Right kidney (tissue), 1 donor: ENCODE measurements around the gene SLC39A13.

Source experiments
- DNase-seq: peaks from one replicate; pipeline ENCODE4 v3.0.0-alpha.2; 2016

Gene SLC39A13

DNA sequence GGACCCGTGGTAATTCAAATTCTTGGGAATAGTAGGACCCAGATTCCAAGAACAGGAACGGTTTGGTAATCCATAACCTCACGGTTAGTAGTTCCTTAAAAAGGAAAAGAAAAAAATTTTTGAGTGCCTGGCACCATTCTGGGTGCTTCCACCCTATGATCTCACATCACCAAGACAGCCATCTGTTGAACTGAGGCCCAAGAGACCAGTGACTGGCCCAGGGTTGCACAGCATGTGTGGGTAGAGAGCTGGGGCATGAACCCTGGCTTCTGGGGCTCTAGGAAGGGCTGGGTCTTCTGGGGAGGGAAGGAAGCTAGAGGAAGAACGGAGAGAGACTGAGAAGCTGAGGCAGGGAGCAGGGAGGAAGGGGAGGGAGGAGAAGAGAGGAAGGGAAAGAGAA, 25.3 kb upstream of the SLC39A13 start:
- no peak for DNase-seq

DNA sequence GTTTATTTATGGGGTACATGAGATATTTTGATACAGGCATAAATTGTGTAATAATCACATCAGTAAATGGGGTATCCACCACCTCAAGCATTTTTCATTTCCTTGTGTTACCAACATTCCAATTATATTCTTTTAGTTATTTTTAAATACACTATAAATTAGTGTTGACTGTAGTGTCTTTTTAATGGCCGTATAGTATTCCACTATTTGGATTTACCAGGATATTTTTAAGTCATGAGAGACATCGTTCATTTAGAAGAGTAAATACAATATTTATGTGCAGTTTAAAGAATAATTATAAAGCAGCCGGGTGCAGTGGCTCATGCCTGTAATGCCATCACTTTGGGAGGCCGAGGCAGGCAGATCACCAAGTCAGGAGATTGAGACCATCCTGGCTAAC, 23.9 kb upstream of the SLC39A13 start:
- DNase-seq = no peak

DNA sequence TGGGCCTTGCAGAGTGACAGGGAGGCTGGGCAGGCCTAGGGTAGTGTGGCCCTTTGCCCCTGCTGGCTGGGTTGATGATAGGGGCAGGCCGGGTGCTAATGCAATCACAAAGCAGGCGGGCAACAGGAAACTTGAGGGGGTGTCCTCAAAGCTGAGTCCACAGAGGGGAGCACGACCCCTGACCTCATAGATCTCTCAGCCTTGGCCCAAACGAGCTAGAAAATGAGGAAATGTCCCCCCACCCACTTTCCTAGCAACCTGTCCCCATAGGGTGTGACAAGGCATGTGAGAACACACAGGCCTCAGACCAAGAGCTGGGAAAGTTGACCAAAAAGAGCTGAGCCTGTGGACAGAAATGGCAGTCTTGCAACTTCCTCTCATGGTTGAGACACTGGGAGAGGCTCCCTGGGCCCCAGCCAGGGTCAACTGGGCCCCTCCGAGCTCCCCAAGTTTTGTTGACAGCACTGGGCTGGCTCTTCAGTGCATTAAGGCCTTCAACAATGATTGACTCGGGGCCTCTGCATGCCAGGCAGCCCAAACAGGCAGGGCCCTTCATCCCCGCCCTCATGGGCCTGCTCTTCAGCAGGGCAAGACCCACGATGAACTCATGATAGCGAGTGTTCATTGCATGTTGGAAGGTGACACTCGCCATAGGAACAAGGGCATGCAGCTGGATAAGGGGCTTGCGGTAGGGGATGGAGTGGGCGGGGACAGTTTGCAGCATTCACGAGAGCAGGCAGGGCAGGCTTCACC, 20.3 kb upstream of the SLC39A13 start:
- no peak for DNase-seq

DNA sequence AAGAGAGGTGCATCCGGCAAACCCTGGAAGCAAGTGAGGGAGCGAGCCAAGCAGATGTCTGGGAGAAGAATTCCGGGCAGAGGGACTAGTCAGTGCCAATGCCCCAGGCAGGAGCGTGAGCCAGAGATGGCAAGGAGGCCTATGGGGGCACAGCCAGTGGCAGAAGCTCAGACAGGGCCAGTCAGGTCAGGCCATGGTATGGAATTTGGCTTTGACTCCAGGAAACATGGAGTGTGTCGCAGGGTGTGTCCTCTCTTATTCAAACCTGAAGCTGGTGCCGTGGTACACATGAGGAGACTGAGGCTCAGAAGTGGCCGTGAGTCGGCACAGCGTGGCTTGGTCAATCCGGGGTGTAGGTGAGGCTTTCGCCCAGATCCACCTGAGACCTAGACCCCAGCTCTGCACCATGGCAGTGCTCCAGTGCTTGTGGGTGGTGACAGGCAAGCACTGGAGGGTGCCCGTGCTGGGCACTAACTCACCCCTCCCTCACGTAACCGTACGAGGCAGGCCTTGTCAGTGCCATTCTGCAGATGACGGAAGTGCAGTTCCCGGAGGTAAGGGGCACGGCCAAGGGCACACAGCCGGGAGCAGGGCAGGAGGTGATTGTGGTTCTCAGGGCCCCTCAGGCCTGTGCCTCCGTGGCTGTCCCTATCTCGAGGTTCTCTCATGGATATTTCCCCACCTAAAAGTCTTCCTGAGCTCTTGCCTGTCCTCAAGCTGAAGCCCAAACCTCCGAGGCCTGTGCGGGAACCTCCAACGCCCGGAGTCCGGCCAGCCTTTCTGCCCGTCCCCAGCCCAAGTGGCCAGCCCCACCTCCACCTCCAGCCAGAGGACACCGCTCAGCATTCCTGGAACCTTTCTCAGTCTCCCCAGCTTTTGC, 19.5 kb upstream of the SLC39A13 start:
- no peak for DNase-seq

DNA sequence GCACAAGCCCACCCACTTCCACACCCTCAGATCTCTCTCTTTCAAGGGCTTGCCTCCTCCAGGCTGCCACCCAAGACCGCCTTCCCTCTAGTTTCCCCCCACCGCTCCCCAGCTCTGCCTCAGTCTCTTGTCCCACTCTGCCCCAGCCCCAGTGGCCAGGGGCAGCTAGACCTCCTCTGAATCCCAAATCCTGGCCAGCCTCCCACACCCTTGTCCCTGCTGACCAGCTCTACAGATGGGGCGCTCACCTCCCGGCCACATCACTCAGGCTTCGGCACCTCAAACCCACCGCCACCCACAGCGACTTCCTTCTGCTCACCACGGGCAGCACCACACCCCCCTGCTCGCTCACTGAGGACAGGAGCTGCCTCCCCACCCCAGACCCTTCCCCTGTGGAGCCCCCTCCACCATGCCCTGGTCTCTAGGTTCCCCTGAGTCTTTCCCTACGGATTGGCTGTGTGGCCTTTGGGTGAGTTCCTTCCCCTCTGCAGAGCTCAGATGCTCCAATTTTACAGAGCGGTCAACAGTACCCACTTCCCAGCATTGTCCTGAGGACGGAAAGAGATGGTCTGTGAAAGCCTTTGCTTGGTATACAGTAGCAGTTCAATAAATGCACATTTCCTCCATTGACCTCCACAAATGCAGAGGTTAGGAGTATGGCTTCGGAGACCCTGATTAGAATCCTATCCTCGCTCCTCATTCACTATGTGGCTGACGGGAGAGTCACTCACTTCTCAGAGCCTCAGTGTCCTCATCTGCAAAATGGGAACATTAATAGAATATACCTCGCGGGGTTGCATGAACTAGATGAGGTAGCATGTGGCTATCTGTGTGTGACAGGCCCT, 18.6 kb upstream of the SLC39A13 start:
- DNase-seq = no peak

DNA sequence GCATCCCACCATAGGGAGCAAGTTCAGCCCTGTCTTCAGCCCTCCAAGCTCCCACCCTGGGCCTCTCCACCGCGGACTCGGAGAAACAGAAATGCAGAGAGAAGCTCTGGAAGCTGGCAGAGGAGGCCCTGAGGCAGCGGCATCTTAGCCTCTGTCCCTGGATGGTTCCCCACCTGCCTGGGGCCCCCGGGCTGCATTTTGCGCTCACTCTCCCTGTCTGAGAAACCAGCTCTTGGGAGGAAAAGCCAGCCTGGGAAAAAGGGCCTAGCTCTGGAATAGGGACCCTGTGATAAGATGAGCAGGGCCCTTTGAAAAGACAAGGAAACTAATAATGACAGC, 18.0 kb upstream of the SLC39A13 start:
- DNase-seq = no peak

DNA sequence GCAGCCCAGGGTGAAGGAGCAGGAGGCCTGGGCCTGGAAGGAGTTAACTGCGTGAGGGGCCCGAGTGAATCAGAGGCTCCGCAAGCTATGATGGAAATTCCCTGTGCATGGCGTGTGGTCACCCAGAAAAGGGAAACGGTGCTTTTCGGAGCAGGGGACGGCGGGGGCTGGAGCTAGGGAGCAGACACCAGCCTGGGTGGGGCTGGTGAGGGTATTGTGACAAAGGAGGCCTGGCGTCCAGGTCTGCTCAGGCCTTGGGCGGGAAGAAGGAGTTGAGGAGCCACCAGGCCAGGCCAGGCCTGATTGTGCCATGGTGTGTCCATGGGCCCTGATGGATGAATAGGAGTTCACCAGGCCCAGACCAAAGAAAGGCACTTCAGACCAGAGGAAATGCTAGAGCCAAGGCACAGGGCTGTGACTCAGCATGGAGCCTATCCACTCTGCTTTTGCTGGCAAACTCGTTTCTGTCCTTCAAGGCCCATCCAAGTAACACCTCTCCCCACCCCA, 17.3 kb upstream of the SLC39A13 start:
- no peak for DNase-seq

DNA sequence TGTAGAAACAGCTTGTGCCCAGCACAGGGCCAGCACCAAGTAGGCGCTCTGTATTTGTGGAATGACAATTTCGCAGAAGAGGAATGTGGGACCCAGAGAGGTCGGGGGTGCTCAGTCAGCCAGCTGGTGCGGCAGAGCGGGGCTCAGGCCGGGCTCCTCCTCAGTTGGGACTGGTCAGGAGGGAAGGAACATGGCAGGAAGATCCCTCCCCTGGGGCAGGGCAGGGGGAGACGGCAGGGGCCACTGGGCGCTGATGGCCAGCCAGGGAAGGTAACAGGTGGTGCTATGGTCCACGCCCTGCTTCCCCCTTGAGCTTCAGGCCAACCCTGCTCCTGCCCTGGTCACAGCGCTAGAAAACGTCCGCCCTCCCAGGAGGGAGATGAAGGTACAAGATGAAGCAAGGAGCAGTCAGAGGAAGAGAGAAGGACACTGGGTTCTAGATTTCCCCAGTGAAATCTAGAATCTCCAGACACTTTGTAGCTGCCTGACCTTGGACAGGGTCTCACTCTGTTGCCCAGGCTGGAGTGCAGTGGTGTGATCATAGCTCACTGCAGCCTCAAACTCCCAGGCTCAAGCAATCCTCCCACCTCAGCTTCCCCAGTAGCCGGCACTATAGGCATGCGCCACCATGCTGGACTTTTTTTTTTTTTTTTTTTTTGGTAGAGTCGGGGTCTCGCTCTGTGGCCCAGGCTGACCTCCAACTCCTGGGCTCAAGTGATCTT, 16.5 kb upstream of the SLC39A13 start:
- DNase-seq = no peak

DNA sequence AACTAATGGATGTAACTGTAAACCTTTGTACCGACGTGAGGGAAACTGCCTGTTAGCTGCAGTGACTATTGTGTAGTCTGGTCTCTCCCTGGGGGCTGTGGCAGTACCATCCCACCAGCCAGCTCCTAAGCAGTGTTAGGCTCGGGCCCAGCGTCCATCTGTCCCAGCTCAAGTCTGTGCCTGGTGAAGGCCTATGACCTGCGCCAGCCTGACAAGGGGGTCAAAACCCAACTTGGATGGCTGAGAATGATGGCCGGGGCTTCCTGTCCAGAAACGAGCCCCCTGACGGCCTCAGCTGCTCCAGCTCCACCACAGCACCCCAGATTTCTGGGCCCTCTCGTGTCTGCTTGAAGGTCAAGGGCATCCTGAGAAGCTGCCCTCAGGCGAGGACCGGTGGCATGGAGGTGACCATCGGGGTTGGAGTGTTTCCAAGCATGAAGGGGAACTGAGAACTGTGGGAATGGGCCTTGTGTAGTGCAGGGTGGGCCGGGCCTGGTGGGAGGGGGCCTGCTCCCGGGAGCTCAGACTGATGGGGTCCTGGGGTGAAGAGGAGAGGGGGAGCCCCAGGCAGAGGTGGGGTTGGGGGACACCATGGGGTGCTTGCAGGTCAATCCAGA, 15.7 kb upstream of the SLC39A13 start:
- no peak for DNase-seq

DNA sequence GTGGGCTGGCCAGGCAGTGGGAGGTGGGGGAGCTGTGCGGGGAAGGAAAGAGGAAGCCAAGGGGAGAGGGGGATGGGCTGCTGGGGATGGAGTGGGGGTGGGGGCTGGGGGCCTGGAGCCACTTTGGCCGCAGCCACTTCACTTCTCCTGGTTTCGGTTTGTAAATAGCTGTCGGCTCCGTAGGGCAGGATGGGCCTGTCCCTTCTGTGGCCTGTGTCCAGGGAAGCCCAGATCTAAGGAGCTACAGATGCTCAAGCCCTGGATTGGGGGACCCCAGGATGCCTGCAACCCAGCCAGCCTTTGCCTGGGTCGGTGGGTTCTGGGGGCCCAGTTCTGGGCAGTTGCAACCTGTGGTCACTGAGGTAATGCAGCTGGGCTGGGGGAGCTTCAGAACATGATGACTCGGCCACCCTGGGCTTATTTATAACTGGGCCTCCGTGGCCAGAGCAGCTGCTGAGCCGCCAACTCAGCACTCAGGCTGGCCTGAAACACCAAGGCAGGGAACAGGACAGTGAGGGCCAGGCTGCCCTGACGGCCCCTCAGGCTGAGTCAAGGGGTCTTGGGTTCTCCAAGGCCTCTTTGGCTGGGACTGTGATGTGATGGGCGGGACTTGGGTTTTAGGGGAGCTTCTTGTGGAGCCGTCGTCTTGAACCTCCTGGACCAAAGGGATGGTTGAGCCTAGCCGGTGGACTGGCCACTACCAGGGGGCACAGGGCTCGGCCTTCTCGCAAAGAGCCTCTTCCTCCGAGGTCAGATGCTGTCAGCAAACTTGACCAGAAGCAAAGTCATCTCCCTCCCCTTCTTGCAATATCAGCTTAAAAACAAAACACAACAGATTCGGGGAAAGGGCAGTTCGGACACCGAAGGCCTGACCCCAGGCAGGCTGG, 15.0 kb upstream of the SLC39A13 start:
- DNase-seq = no peak

DNA sequence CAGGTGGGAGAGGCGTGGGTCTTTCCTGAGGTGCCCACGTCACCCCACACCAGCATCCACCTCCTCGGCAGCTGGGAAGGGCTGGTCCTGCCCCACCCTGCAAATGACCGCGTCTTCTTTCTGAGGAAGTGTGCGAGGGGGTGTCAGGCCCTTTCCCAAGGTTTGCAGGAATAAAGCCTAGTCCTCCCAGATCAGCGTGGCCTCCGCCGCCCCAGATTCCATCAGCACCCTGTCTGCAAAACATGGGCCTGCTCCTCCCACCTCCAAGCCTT, 14.4 kb upstream of the SLC39A13 start:
- DNase-seq = no peak

DNA sequence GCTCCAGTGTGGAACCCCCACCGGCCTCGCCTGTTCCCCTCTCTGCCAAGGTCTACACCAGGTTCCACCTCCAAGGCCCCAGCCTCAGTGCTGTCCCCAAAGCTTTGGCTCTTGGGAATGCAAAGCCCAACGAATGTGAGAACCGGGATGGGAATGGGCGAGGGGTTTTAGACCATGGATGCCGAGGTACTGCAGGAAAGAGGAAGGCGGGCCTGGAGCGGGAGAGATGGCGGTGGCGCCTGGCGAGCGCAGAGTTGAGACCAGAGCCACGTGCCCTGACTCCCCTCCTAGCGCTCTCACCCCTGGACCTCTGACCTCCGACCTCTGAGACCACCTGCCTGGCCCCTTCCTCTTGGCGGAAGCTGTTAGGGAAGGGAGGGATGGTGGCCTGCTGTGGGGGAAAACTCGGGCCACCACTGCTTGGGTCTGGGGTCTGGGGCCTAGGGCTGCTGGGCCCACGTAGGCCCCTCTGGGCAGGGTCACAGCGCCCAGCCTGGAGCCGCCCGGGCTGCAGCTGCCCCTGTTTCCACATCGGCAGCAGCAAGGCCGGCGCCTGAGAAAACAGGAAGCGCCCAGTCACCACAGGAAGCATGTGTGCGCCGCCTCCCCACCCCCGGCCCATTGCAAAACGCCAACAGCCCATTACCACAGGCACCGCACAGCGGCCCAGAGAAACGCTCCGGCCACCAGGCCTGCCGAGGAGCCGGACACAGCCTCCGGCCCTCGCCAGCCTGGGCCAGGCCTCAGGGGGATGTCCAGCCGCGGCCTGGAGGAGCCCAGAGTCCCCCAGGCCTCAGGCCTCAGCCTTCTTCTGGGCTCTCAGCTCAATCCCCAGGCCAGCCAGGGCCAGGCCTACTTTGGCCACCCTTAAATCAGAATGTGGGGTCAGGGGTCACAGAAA, 13.8 kb upstream of the SLC39A13 start:
- no peak for DNase-seq

DNA sequence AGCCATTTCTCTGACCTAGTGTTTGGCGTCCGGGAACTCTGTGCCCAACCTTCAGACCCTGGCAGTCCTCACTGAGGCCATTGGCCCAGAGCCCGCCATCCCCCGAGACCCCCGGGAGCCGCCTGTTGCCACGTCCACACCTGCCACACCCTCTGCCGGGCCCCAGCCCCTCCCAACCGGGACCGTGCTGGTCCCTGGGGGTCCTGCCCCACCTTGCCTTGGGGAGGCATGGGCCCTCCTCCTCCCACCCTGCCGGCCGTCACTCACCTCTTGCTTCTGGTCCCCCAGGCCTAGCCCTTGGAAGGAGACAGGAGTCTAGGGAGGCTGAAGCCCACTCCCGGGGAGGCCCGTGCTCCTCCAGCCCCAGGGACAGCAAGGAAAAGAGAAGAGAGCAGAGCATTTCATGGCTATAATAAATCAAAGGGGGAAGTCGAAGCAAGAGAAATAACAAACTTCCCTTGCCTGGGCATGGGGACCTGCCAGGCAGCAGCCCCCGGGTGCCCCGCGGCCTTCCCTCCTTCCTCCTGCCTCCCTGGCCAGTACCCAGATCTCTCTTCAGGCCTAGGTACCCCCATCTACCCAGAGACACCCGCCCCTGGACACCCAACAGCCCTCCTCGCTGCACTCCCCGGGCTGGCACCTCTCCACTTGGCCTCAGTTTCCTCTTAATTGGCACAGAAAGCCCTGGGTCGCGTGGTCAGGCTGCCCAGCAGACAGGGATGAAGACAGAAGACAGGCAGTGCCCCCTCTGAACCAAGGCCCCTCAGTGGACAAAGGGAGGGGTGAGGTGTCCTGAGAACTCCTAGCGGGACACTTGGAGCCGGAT, 13.0 kb upstream of the SLC39A13 start:
- no peak for DNase-seq

DNA sequence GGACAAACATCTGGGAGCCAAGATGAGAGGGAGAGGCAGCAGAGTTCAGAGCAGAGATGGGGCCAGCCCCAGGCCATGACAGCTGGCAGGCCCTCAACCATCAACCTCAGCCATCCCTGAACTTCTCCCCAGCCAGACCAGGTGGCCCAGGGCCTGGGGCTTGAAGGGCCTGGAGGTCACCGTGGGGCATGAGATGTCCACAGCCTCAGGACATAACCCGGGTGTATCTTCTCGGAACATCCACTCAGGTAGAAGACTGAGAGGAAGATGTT, 12.4 kb upstream of the SLC39A13 start:
- no peak for DNase-seq

DNA sequence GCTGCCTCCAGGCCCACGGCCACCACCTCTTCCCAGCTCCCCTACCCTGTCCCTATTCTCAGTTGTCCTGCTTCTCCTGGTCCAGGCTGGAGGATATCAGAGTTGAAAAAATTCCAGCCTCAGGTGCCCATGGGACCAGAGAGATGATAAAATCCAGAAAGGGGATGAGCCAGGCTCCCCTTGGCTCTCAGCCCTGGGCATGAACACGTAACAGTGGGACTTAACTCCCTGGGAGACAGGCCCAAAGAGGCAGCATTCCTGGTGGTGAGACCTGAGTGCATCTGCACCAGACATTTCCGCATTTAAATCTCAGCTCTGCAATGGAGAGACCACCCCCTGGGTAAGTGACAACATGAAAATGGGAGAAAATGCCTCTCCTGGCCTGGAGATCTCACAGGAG, 10.4 kb upstream of the SLC39A13 start:
- no peak for DNase-seq

DNA sequence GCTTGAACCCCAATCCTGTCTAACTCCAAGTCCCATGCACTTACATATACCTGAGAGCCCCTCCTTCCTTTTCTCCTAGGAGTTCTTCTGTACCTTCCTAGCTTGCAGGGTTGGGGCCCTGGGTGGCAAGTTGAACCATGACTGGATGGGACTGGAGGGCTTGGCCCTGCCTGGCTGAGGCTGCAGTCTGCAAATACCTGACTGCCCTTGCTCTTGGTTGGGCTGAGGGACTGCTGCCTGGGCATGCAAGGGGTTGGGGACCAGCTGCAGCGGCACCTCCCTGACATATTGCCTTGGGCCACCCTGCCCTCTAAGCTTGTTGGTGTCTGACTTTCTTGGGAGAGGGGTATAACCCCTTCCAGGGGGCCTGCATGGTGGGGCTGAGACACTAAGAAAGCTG, 9.8 kb upstream of the SLC39A13 start:
- DNase-seq = no peak

DNA sequence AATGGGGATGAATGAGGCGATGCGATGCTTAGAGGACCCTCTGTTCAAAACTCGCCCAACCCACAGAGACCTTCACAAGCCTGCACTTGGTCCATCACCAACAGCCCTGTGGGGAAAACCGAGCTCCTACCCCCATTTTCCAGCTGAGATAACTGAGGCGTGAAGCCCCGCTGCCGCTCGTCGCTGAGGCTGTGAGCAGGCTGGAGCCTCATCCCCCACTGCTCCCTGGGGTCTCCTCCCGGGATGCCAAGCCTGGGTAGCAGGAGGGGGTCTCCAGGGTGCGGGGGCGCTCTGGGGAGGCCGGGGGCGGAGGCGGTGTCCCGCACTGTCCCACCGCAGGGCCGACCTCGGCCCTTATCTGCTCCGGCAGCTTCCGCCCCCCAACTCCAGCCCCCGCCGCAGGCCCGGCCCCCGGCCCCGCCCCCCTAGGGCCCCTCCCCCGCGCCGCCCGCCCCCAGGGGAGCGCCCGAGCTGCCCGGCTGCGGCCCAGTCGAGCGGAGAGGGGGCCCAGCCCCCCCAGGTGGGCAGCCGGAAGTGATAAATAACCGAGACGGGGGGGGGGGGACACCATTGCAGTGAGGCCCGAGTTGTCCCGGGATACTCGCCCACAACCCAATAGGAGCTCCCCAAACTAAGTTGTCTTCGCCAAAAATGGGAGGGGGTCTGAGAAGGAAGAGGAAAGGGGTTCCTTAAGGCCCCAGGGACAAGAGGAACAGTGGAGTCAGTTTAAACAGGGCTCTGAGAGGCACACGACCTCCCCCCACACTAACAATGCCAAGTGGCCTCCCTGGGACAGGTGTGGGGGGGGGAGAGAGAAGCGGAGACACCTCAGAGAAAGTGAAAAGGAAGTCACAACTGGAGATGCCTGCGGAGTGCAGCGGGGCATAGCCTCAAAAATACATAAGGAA, 8.3 kb upstream of the SLC39A13 start:
- DNase-seq = peak; percentile 71

DNA sequence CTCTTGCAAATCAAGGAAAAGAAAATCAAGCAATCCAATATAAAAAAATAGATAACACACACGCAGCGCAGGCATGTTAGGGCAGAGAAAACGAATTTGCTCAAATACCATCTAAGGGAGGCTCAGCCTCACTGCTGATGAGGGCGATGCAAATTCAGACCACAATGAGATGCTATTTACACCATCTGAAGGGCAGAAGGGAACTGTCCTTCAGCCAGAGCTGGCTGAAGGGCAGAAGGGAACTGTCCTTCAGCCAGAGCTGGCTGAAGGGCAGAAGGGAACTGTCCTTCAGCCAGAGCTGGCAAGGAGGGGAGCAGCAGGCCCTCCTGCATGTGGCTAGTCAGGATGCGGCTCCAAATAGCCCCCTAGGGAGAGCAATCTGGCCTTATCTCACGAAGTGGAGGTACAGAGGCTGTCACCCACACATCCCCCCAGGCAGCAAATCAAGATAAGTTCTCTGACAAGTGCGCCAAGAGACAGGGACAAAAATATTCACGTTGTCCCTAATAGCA, 7.6 kb upstream of the SLC39A13 start:
- no peak for DNase-seq
